ENCODE data around the gene VASN. TPM values are rescaled to one million over a fixed set of nuclear protein-coding genes. Genes with fewer than 3 reads are reported as not detected.

The VASN gene
- polyA plus RNA-seq, 3 donors: 31.7 to 40.6 (median 32.9) TPM

GRCh38 chr16:4351880-4352279 is 19.8 kb upstream of the VASN start:
- DNase-seq (ENCODE audit: low read depth in 3 of 3, low spot score in 2 of 3): no peak

GRCh38 chr16:4352843-4353242 is 18.8 kb upstream of the VASN start:
- DNase-seq (ENCODE audit: low read depth in 3 of 3, low spot score in 2 of 3): no peak

GRCh38 chr16:4353675-4354074 is 18.0 kb upstream of the VASN start:
- DNase-seq (ENCODE audit: low read depth in 3 of 3, low spot score in 2 of 3): no peak

GRCh38 chr16:4354512-4355409 is 16.9 kb upstream of the VASN start:
- DNase-seq (ENCODE audit: low read depth in 3 of 3, low spot score in 2 of 3): no peak

GRCh38 chr16:4356820-4357219 is 14.8 kb upstream of the VASN start:
- DNase-seq (ENCODE audit: low read depth in 3 of 3, low spot score in 2 of 3): no peak

- no peak for DNase-seq (ENCODE audit: low read depth in 3 of 3, low spot score in 2 of 3)
Measured at GRCh38 chr16:4358236-4358635, 13.4 kb upstream of the VASN start.

GRCh38 chr16:4358831-4359561 is 12.7 kb upstream of the VASN start:
- DNase-seq (ENCODE audit: low read depth in 3 of 3, low spot score in 2 of 3): no peak

- no peak for DNase-seq (ENCODE audit: low read depth in 3 of 3, low spot score in 2 of 3)
Measured at GRCh38 chr16:4359914-4360313, 11.7 kb upstream of the VASN start.

- DNase-seq (ENCODE audit: low read depth in 3 of 3, low spot score in 2 of 3): no peak
Measured at GRCh38 chr16:4360538-4361021, 11.1 kb upstream of the VASN start.

- no peak for DNase-seq (ENCODE audit: low read depth in 3 of 3, low spot score in 2 of 3)
Measured at GRCh38 chr16:4361033-4361943, 10.4 kb upstream of the VASN start.

- DNase-seq (ENCODE audit: low read depth in 3 of 3, low spot score in 2 of 3): no peak
Measured at GRCh38 chr16:4361944-4362311, 9.7 kb upstream of the VASN start.

- DNase-seq (ENCODE audit: low read depth in 3 of 3, low spot score in 2 of 3): no peak
Measured at GRCh38 chr16:4362476-4363135, 9.0 kb upstream of the VASN start.

- DNase-seq (ENCODE audit: low read depth in 3 of 3, low spot score in 2 of 3): no peak
Measured at GRCh38 chr16:4364196-4365013, 7.2 kb upstream of the VASN start.

GRCh38 chr16:4365014-4365406 is 6.6 kb upstream of the VASN start:
- no peak for DNase-seq (ENCODE audit: low read depth in 3 of 3, low spot score in 2 of 3)

GRCh38 chr16:4365615-4366014 is 6.0 kb upstream of the VASN start:
- DNase-seq (ENCODE audit: low read depth in 3 of 3, low spot score in 2 of 3): no peak

- no peak for DNase-seq (ENCODE audit: low read depth in 3 of 3, low spot score in 2 of 3)
Measured at GRCh38 chr16:4366016-4366415, 5.6 kb upstream of the VASN start.

GRCh38 chr16:4367393-4367856 is 4.2 kb upstream of the VASN start:
- DNase-seq (ENCODE audit: low read depth in 3 of 3, low spot score in 2 of 3): no peak

- DNase-seq (ENCODE audit: low read depth in 3 of 3, low spot score in 2 of 3): no peak
Measured at GRCh38 chr16:4369007-4369733, 2.5 kb upstream of the VASN start.

GRCh38 chr16:4370151-4370550 is 1.5 kb upstream of the VASN start:
- no peak for DNase-seq (ENCODE audit: low read depth in 3 of 3, low spot score in 2 of 3)
